SH-SY5Y (cell line): ENCODE measurements around the gene RAD51B.

Experiments
- GATA2 ChIP-seq: IDR thresholded peaks from 2 replicates; pipeline ENCODE4 v1.6.1; 2011; ENCODE audit warnings: mild to moderate bottlenecking, low read depth, low read length
- GATA3 ChIP-seq: IDR thresholded peaks from 2 replicates; pipeline ENCODE4 v1.6.1; 2011; ENCODE audit warnings: low read depth, mild to moderate bottlenecking, low read length, moderate library complexity

GRCh38 chr14:68300608-68301007 is 481.0 kb downstream of the RAD51B start:
- no peak for TF ChIP-seq GATA3
- TF ChIP-seq GATA2, result no peak
